ENCODE measurements around the gene SMYD2. TPM values are rescaled to one million over a fixed set of nuclear protein-coding genes. Genes with fewer than 3 reads are reported as not detected.

Gene SMYD2
- total RNA-seq, 2 experiments from 2014 or later: 20.8 to 26.5 TPM

DNA sequence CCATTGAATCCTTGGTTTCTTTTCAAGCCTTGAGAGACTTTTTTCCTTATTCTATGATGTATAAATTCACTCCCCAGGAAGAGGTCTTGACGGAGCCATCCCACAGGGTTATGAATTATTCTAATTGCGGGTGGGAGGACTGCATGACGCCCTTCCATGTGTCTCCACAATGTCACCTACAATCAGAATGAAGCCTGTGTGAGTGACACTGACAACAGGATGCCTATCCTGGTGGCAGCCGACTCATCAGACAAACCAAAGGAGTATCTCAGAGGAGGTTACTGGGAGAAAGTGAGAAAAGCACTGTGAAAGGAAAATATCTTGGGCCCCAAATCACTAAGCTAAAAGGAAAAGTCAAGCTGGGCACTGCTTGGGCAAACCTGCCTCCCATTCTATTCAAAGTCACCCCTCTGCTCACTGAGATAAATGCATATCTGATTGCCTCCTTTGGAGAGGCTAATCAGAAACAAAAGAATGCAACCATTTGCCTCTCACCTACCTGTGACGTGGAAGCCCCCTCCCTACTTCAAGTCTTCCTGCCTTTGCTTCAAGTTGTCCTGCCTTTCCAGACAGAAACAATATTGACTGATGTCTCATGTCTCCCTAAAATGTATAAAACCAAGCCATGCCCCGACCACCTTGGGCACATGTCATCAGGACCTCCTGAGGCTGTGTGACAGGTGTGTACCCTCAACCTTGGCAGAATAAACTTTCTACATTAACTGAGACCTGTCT, 98.4 kb downstream of the SMYD2 start:
- ChIA-PET POLR2A (no interaction called here), CTCF (ENCODE audit: unreplicated experiment) (no interaction called here)
- no TSS peak for BruUV-seq (replicated peaks)
- no peak for DNase-seq (ENCODE audit: low spot score)
- Histone ChIP-seq H3K36me3 (ENCODE audit: insufficient read depth, low read length) (no peaks in the 10 kb centered on the region), H2AFZ (ENCODE audit: low read length) (no peak overlapping the region), H4K20me1 (ENCODE audit: insufficient read depth, low read length) (no peaks in the 10 kb centered on the region), H3K4me2 (ENCODE audit: low read length) (no peak overlapping the region), H3K27ac (ENCODE audit: low read depth, low read length, poor library complexity, severe bottlenecking) (no peak overlapping the region), H3K4me1 (ENCODE audit: insufficient read depth, low read length, poor library complexity, severe bottlenecking) (no peaks in the 10 kb centered on the region), H3K9me2 (ENCODE audit: insufficient read depth, low read length) (no peaks in the 10 kb centered on the region), H3K9me3 (ENCODE audit: low read length) (no peaks in the 10 kb centered on the region), H3K79me2 (ENCODE audit: insufficient read depth, low read depth, low read length) (no peaks in the 10 kb centered on the region), H3K4me3 (ENCODE audit: low read depth, low read length, poor library complexity, severe bottlenecking) (no peak overlapping the region)
- TF ChIP-seq, protein P1, sequence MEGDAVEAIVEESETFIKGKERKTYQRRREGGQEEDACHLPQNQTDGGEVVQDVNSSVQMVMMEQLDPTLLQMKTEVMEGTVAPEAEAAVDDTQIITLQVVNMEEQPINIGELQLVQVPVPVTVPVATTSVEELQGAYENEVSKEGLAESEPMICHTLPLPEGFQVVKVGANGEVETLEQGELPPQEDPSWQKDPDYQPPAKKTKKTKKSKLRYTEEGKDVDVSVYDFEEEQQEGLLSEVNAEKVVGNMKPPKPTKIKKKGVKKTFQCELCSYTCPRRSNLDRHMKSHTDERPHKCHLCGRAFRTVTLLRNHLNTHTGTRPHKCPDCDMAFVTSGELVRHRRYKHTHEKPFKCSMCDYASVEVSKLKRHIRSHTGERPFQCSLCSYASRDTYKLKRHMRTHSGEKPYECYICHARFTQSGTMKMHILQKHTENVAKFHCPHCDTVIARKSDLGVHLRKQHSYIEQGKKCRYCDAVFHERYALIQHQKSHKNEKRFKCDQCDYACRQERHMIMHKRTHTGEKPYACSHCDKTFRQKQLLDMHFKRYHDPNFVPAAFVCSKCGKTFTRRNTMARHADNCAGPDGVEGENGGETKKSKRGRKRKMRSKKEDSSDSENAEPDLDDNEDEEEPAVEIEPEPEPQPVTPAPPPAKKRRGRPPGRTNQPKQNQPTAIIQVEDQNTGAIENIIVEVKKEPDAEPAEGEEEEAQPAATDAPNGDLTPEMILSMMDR (conservative IDR thresholded peaks at IDR 0.05; ENCODE audit: low read length): no peak
- TF ChIP-seq EZH2phosphoT487 (IDR thresholded peaks at IDR 0.05; ENCODE audit: borderline replicate concordance, low read depth, low read length): no peak
- intact Hi-C loops (cut with micrococcal nuclease; ENCODE audit: unreplicated experiment): no loop called here

DNA sequence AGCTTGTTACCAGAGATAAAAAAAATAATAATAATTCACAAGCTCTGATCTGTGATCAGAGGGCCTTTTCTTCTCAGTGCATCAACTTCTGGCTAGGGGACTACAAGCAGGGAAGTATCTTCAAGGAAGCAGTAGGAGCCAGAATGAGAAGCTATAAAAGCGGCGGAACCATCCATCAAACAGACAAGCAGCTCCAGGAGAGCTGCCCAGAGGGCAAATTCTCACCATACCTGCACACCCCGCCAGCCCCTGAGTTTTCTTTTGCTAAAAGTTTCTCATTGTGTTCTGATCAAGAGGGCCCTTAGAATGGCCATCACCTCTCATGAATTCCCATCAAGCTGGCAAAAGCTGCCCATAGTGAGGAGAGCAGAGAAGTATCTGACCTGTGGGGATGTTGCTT, 99.4 kb downstream of the SMYD2 start:
- H3K79me2 ChIP-seq (ENCODE audit: insufficient read depth, low read depth, low read length): no peaks in the 10 kb centered on the region
- no TSS peak for BruUV-seq (replicated peaks)
- no peaks in the 10 kb centered on the region for H4K20me1 ChIP-seq (ENCODE audit: insufficient read depth, low read length)
- no peak overlapping the region for H3K4me2 ChIP-seq (ENCODE audit: low read length)
- H3K36me3 ChIP-seq (ENCODE audit: insufficient read depth, low read length): no peaks in the 10 kb centered on the region
- intact Hi-C loops (cut with micrococcal nuclease; ENCODE audit: unreplicated experiment): no loop called here
- no peak overlapping the region for H3K27ac ChIP-seq (ENCODE audit: low read depth, low read length, poor library complexity, severe bottlenecking)
- H2AFZ ChIP-seq (ENCODE audit: low read length): no peak overlapping the region
- no peak overlapping the region for H3K4me3 ChIP-seq (ENCODE audit: low read depth, low read length, poor library complexity, severe bottlenecking)
- ChIA-PET CTCF (ENCODE audit: unreplicated experiment) (no interaction called here), POLR2A (no interaction called here)
- no peaks in the 10 kb centered on the region for H3K9me2 ChIP-seq (ENCODE audit: insufficient read depth, low read length)
- DNase-seq (ENCODE audit: low spot score): no peak
- H3K4me1 ChIP-seq (ENCODE audit: insufficient read depth, low read length, poor library complexity, severe bottlenecking): no peaks in the 10 kb centered on the region
- TF ChIP-seq, protein P1 (conservative IDR thresholded peaks at IDR 0.05; ENCODE audit: low read length): no peak
- TF ChIP-seq EZH2phosphoT487 (IDR thresholded peaks at IDR 0.05; ENCODE audit: borderline replicate concordance, low read depth, low read length): no peak
- no peaks in the 10 kb centered on the region for H3K9me3 ChIP-seq (ENCODE audit: low read length)

GRCh38 chr1:214380986-214381695, 100.2 kb downstream of the SMYD2 start:
- intact Hi-C loops (cut with micrococcal nuclease; ENCODE audit: unreplicated experiment): no loop called here
- CTCF ChIA-PET (ENCODE audit: unreplicated experiment): no interaction called here
- Histone ChIP-seq H3K36me3 (ENCODE audit: insufficient read depth, low read length) (no peaks in the 10 kb centered on the region), H3K9me3 (ENCODE audit: low read length) (no peaks in the 10 kb centered on the region), H3K79me2 (ENCODE audit: insufficient read depth, low read depth, low read length) (no peaks in the 10 kb centered on the region), H2AFZ (ENCODE audit: low read length) (no peak overlapping the region), H4K20me1 (ENCODE audit: insufficient read depth, low read length) (no peaks in the 10 kb centered on the region), H3K4me2 (ENCODE audit: low read length) (no peak overlapping the region), H3K9me2 (ENCODE audit: insufficient read depth, low read length) (no peaks in the 10 kb centered on the region), H3K27ac (ENCODE audit: low read depth, low read length, poor library complexity, severe bottlenecking) (no peak overlapping the region), H3K4me1 (ENCODE audit: insufficient read depth, low read length, poor library complexity, severe bottlenecking) (no peaks in the 10 kb centered on the region), H3K4me3 (ENCODE audit: low read depth, low read length, poor library complexity, severe bottlenecking) (no peak overlapping the region)
- no TSS peak for BruUV-seq (replicated peaks)
- POLR2A ChIA-PET: interaction anchor here (0.6 kb wide), 1 partner anchor 110 kb away, joined by 4 read pairs; no protein-coding TSS in a partner anchor
- TF ChIP-seq, protein P1 (conservative IDR thresholded peaks at IDR 0.05; ENCODE audit: low read length): no peak
- no peak for TF ChIP-seq EZH2phosphoT487 (IDR thresholded peaks at IDR 0.05; ENCODE audit: borderline replicate concordance, low read depth, low read length)
- no peak for DNase-seq (ENCODE audit: low spot score)

Measured in OCI-LY7 (cell line).